Fibroblast of lung (primary cell): ENCODE data around the gene KCTD16. TPM values are rescaled to one million over a fixed set of nuclear protein-coding genes. Genes with fewer than 3 reads are reported as not detected.

Source experiments
- DNase-seq, 2 donors: peaks; one replicate each; pipeline versions ENCODE4 v3.0.0 to v3.0.0-alpha.2; 2010; ENCODE audit warnings: low read depth in 2 of 2
- H2AFZ ChIP-seq: 2 replicates; pipeline ENCODE4 v1.5.1; 2012; ENCODE audit warnings: low read length, control low read depth, inconsistent platforms
- H3K27ac ChIP-seq: 2 replicates; pipeline ENCODE4 v1.5.1; 2011; ENCODE audit warnings: low read length, control low read depth; ENCODE audit not compliant: insufficient read depth
- H3K27me3 ChIP-seq: 2 replicates; pipeline ENCODE4 v1.5.1; 2011; ENCODE audit warnings: mild to moderate bottlenecking, low read length; ENCODE audit not compliant: control insufficient read depth, insufficient read depth
- H3K36me3 ChIP-seq: 2 replicates; pipeline ENCODE4 v1.5.1; 2011; ENCODE audit warnings: low read length; ENCODE audit not compliant: control insufficient read depth, insufficient read depth
- H3K4me1 ChIP-seq: 2 replicates; pipeline ENCODE4 v1.5.1; 2011; ENCODE audit warnings: low read length; ENCODE audit not compliant: control insufficient read depth, insufficient read depth; ENCODE audit errors: extremely low read depth
- H3K4me2 ChIP-seq: 2 replicates; pipeline ENCODE4 v1.5.1; 2011; ENCODE audit warnings: low read length, control low read depth; ENCODE audit not compliant: insufficient read depth; ENCODE audit errors: extremely low read depth
- H3K4me3 ChIP-seq, 4 experiments: fragments of 200-600 bp in 1 of 4; sonication (generic) in 1 of 4; replicated peaks in 1 of 4; 2 replicates each; pipeline ENCODE4 v1.5.1; 2011 to 2016; ENCODE audit warnings: low read length in 4 of 4, low read depth in 3 of 4, mild to moderate bottlenecking in 3 of 4, control low read depth in 2 of 4, inconsistent platforms in 1 of 4, mixed read lengths in 1 of 4; ENCODE audit not compliant: insufficient read depth in 1 of 4; ENCODE audit errors: control extremely low read depth in 1 of 4
- H3K79me2 ChIP-seq: 2 replicates; pipeline ENCODE4 v1.5.1; 2012; ENCODE audit warnings: mild to moderate bottlenecking, low read length, inconsistent platforms; ENCODE audit not compliant: control insufficient read depth, insufficient read depth
- H3K9ac ChIP-seq: 2 replicates; pipeline ENCODE4 v1.5.1; 2011; ENCODE audit warnings: mild to moderate bottlenecking, low read length, control low read depth; ENCODE audit not compliant: insufficient read depth
- H3K9me3 ChIP-seq: 2 replicates; pipeline ENCODE4 v1.5.1; 2012; ENCODE audit warnings: low read depth, low read length; ENCODE audit not compliant: control insufficient read depth, insufficient read depth
- H4K20me1 ChIP-seq: 2 replicates; pipeline ENCODE4 v1.5.1; 2011; ENCODE audit warnings: low read length; ENCODE audit not compliant: control insufficient read depth, insufficient read depth; ENCODE audit errors: extremely low read depth
- EZH2 ChIP-seq: IDR thresholded peaks from 2 replicates; pipeline ENCODE4 v1.5.1; 2012; ENCODE audit warnings: low read length, control low read depth, mild to moderate bottlenecking; ENCODE audit errors: missing control alignments
- polyA plus RNA-seq, 2 donors: library from polyadenylated mRNA; depleted of rRNA in 1 of 2; stranded (reverse) in 1 of 2; unstranded in 1 of 2; fragments of >200 nt; gene quantifications; 2 replicates each; pipeline ENCODE4 v1.2.1, GENCODE V29; 2011 to 2012; ENCODE audit warnings: missing spikeins in 1 of 2
- total RNA-seq: library from RNA; depleted of rRNA; stranded (reverse); fragments of >200 nt; gene quantifications from 2 replicates; pipeline ENCODE4 v1.2.1, GENCODE V29; 2014
- TF ChIP-seq, protein P1 (sequence below), 2 donors: IDR thresholded peaks in 1 of 2; conservative IDR thresholded peaks in 1 of 2; 1 replicate in 1 of 2; 2 replicates in 1 of 2; pipeline ENCODE4 v1.5.1; 2011 to 2012; ENCODE audit warnings: low read length in 2 of 2, control low read depth in 1 of 2, inconsistent platforms in 1 of 2, low read depth in 1 of 2, mild to moderate bottlenecking in 1 of 2

Gene KCTD16
- total and polyA plus RNA-seq, 2 donors (not counting 1 experiment from before 2014, with no cell fraction given), result 0.32 to 1.2 TPM

DNA sequence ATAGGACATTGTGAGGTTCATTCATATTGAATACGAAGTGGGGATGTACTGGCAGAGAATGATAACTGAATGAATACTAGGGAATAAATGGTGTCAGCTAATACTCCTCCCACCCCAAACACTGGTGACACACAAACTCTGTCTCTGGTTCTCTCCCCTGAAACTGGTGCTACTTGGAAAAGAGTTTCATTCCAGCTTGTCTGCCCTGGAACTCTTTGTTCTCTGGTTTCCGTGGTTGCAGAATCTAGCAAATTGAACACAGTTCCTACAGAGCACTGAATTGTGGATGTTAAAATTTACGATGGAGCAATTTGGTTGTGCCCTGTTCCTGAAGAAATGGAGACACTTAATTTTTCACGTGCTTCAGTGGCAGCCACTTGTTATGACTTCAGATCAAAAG is 181.7 kb downstream of the KCTD16 start:
- Histone ChIP-seq H3K4me1 (no peaks in the 10 kb centered on the region), H3K9ac (no peak overlapping the region), H3K27me3 (no peaks in the 10 kb centered on the region), H3K36me3 (no peaks in the 10 kb centered on the region), H3K4me2 (no peak overlapping the region), H2AFZ (no peak overlapping the region), H3K9me3 (no peaks in the 10 kb centered on the region), H3K27ac (no peak overlapping the region), H4K20me1 (no peaks in the 10 kb centered on the region), H3K79me2 (no peaks in the 10 kb centered on the region), H3K4me3 (no peak overlapping the region)
- no peak for DNase-seq
- no peak for TF ChIP-seq EZH2
- TF ChIP-seq, protein P1, sequence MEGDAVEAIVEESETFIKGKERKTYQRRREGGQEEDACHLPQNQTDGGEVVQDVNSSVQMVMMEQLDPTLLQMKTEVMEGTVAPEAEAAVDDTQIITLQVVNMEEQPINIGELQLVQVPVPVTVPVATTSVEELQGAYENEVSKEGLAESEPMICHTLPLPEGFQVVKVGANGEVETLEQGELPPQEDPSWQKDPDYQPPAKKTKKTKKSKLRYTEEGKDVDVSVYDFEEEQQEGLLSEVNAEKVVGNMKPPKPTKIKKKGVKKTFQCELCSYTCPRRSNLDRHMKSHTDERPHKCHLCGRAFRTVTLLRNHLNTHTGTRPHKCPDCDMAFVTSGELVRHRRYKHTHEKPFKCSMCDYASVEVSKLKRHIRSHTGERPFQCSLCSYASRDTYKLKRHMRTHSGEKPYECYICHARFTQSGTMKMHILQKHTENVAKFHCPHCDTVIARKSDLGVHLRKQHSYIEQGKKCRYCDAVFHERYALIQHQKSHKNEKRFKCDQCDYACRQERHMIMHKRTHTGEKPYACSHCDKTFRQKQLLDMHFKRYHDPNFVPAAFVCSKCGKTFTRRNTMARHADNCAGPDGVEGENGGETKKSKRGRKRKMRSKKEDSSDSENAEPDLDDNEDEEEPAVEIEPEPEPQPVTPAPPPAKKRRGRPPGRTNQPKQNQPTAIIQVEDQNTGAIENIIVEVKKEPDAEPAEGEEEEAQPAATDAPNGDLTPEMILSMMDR (conservative IDR thresholded peaks at IDR 0.05 in 1 of 2, IDR thresholded peaks at IDR 0.05 in 1 of 2; ENCODE audit: low read depth in 1 of 2, low read length in 2 of 2), result no peak

DNA sequence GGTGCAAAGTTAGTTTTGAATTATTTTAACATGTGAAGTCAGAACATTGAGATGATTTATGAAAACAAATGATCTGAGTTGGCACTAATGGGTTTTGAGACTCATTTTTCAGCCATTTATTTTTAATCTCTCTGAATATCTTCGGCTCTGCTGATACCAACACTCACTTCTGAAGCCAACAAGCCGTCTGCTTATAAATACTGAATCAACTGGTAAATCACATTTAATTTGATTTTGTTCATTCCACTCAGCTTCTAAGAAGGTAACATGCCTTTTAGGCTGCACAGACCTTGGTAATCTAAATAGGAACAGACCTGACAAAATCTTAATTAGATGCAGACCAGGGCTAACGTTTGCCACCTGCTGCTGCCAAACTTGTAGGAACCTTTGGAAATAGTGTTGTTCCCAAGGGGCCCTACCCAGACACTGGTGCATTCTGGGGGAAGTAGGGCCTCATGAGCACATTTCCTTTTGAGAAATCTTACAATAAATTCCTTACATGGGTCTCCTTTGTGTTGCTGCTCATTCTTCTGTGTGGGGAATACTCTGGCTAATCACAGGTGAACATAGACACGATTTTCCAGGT is 182.2 kb downstream of the KCTD16 start:
- Histone ChIP-seq H3K79me2 (no peaks in the 10 kb centered on the region), H3K4me3 (no peak overlapping the region), H2AFZ (no peak overlapping the region), H3K9me3 (no peaks in the 10 kb centered on the region), H3K9ac (no peak overlapping the region), H4K20me1 (no peaks in the 10 kb centered on the region), H3K27me3 (no peaks in the 10 kb centered on the region), H3K36me3 (no peaks in the 10 kb centered on the region), H3K4me2 (no peak overlapping the region), H3K27ac (no peak overlapping the region), H3K4me1 (no peaks in the 10 kb centered on the region)
- DNase-seq, result no peak
- TF ChIP-seq EZH2, result no peak
- TF ChIP-seq, protein P1 (conservative IDR thresholded peaks at IDR 0.05 in 1 of 2, IDR thresholded peaks at IDR 0.05 in 1 of 2; ENCODE audit: low read depth in 1 of 2, low read length in 2 of 2), result no peak

DNA sequence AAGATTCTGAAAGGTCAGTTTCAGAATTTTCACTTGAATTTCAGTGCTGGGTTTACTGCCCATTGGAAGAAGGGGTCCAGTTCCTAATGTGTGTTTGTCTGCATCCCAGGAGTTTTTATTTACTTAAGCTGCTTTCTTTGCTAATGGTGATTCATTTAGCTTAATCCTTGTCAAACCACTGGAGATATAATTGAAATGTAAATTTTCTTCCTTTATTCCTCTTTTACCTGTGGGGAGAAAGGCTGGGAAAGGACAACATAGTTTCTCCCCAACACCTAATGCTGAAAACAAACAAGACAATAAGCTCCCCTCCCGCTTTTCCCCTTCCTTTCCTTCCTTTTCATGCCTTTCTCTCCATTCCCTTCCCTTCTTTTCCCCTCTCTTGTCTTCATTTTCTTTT is 185.8 kb downstream of the KCTD16 start:
- Histone ChIP-seq H3K36me3 (no peaks in the 10 kb centered on the region), H3K9me3 (no peaks in the 10 kb centered on the region), H4K20me1 (no peaks in the 10 kb centered on the region), H3K4me1 (no peaks in the 10 kb centered on the region), H3K9ac (no peak overlapping the region), H3K4me2 (no peak overlapping the region), H3K27me3 (no peaks in the 10 kb centered on the region), H3K4me3 (no peak overlapping the region), H3K79me2 (no peaks in the 10 kb centered on the region), H3K27ac (no peak overlapping the region), H2AFZ (no peak overlapping the region)
- DNase-seq, result no peak
- TF ChIP-seq EZH2, result no peak
- TF ChIP-seq, protein P1 (conservative IDR thresholded peaks at IDR 0.05 in 1 of 2, IDR thresholded peaks at IDR 0.05 in 1 of 2; ENCODE audit: low read depth in 1 of 2, low read length in 2 of 2), result no peak
